ENCODE data around the gene RASSF6.
"Not testable (repeated sequence)": the region's sequence is repeated elsewhere in the genome, so short reads cannot be mapped to it uniquely, and the experiment has no call there.

RASSF6 gene

DNA sequence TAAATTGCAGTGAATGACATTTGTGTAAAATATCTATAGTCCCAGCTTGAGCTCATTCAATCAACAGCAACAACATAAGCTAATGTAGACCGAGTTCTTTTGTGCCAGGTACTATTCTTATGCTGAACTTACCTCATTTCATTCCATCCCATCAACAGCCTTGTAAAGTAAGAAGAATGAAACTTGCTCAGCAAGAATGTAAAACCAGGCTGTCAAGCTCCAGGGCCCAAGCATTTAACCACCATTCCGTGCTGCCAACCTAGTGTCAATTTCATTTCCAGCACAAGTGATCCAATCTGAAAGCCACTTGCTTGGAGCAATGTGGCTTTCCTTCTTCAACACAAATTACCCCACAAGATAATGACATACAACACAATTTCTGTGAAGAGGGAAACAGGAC lies 36.6 kb downstream of the RASSF6 start:
- FAIRE-seq: no peak
- TF ChIP-seq POLR2A (IDR thresholded peaks at IDR 0.05; ENCODE audit: low read depth, low read length): no peak

DNA sequence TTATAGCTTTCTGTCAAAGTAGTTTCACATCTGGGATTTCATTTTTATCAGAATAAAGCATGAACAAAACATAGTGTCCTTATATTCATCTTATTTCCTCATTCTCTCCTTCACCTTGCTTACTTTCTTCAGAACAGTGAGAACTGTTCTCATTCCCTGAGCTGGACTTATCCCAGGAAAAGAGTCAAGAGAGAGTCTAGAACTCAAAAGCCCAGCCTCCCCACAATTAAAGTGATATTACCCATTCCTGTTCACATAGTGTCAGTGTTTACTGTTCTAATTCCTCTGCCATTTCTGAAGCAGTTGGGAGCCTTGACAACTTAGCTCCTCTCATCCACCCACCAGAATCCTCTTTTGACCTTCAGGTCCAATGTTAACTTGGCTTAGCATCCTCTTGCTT lies 42.9 kb downstream of the RASSF6 start:
- DNase-seq (ENCODE audit: insufficient read length, low spot score): no peak
- no peak for TF ChIP-seq POLR2A (IDR thresholded peaks at IDR 0.05; ENCODE audit: low read depth, low read length)
- FAIRE-seq: no peak

More for the DNA sequence above, 36.6 kb downstream of the RASSF6 start:
- no peak for DNase-seq (ENCODE audit: insufficient read length, low spot score)

DNA sequence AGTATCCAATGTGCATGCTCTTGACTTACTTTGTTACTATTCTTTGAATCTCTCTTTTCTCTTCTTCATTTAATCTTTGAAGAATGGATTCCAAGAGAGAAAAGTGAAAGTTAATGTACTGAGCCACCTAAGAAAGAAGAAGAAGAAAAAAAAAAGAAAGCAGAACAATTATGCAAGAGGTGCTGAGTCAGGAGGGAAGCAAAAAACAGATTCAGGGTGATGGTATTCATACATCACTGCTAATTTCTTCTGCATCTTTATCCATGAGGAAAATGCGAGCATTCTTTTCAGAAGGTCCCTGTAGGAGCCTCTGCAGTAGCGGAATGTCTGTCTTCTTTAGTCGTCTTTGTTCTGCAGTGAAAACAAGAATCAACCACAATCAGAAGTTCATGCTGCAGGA lies 43.9 kb downstream of the RASSF6 start:
- TF ChIP-seq POLR2A (IDR thresholded peaks at IDR 0.05; ENCODE audit: low read depth, low read length): no peak
- FAIRE-seq: no peak
- no peak for DNase-seq (ENCODE audit: insufficient read length, low spot score)

DNA sequence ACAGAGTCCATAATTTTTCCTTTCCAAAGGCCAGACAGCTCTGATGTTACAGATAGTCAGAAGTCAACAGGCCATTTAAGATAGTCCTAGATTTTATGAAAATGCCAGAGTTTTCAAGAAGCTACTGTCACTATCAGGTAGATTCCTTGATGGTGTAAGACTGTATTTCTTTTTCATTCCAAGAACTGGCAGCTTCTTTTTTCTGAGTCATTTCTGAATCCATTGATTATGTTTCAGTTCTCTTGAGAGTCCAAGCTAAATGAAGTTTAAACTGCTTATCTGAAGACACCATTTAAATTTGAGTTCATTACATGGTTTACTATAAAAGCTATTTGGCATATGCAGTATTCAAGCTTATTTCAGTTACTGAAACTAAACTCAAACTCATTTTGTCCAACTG lies 44.6 kb downstream of the RASSF6 start:
- no peak for TF ChIP-seq POLR2A (IDR thresholded peaks at IDR 0.05; ENCODE audit: low read depth, low read length)
- no peak for DNase-seq (ENCODE audit: insufficient read length, low spot score)
- no peak for FAIRE-seq

DNA sequence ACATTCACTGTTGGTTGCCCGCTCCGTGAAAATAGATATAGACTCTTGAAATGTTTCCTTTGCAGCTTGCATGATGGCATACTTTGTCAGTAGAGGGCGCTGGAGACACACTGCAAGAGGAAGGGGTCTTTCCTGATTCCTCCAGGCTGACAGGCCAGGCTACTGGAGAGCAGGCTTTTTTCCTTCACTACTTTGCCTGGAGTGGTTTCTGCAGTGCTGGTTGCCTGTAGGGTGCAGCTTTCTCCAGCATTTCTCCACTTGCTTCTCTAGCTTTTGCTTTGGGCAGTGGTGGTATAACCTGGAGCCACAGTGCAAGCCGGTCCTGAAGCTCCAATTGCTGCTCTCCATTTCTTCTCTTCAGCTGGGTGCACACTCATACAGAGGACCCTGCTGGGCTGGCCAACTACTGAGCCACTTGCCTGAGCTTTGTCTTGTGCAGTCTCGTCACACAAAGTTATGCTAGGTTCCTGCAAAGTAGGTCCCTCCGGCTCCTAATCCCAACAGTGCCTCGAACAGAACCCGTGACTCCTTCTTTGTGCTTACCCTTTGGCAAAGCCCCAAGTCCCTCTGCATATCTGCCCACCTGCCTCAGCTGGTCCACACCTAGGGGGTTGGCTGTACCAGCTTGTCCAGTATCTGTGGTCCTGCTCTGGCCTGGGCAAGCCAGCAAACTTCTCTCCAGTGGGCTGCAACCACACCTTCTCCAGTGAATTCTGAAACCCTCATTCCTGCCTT lies 46.3 kb downstream of the RASSF6 start:
- TF ChIP-seq POLR2A (IDR thresholded peaks at IDR 0.05; ENCODE audit: low read depth, low read length): no peak
- FAIRE-seq: peak; percentile 52
- peak; percentile 6 for DNase-seq (ENCODE audit: insufficient read length, low spot score)

DNA sequence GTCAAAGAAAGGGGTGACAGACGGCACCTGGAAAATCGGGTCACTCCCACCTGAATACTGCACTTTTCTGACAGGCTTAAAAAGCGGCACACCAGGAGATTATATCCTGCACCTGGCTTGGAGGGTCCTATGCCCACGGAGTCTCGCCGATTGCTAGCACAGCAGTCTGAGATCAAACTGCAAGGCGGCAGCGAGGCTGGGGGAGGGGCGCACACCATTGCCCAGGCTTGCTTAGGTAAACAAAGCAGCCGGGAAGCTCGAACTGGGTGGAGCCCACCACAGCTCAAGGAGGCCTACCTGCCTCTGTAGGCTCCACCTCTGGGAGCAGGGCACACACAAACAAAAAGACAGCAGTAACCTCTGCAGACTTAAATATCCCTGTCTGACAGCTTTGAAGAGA lies 69.4 kb downstream of the RASSF6 start:
- not testable (repeated sequence) for FAIRE-seq; DNase-seq (ENCODE audit: insufficient read length, low spot score)

DNA sequence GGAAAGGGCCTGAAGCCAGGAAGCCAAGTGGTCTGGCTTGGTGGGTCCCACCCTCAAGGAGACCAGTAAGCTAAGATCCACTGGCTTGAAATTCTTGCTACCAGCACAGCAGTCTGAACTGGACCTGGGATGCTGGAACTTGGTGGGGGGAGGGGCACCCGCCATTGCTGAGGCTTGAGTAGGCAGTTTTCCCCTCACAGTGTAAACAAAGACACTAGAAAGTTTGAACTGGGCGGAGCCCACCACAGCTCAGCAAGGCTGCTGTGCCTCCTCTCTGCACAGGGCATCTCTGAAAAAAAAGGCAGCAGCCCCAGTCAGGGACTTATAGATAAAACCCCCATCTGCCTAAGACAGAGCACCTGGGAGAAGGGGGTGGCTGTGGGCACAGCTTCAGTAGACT lies 75.6 kb downstream of the RASSF6 start:
- FAIRE-seq: no peak
- TF ChIP-seq POLR2A (IDR thresholded peaks at IDR 0.05; ENCODE audit: low read depth, low read length): no peak
- no peak for DNase-seq (ENCODE audit: insufficient read length, low spot score)

DNA sequence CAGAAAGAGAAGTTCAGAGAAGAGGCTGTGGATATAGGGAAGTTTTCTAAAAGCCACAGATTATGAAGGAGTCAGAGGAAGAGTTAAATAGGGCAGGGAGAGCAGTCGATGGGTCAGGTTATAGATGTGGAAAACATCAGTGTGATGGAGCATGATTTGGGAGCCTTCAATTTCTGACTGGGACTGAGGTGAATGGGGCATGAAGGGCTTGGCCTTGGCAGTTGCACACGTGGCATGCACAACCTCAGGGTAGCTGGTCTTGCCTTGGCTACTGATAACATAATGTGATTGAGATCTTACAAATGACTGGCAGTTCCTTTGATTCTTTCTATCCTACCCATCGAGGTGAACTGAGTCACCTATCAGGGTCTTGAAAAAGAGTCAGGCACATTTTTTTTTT lies 79.0 kb downstream of the RASSF6 start:
- DNase-seq (ENCODE audit: insufficient read length, low spot score): no peak
- FAIRE-seq: no peak
- no peak for TF ChIP-seq POLR2A (IDR thresholded peaks at IDR 0.05; ENCODE audit: low read depth, low read length)

DNA sequence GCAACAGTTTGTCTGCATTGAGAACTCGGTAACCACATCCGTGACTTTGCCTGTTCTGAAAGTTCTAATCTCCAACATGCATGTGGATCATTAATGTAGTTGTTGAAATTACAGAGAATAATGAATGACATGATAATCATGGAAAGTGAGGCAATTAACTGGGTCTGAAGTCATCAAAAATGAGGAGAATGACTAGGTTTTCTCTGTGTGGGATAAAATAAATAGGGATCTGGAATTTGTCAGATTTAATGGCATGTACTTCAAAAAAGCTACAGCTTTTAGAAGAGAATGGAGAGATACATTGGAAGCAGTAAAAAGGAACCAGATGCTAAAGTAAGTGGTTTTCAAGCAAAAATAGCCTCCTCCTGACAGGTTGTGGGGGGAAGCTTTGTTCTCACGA lies 79.4 kb downstream of the RASSF6 start:
- FAIRE-seq: no peak

DNA sequence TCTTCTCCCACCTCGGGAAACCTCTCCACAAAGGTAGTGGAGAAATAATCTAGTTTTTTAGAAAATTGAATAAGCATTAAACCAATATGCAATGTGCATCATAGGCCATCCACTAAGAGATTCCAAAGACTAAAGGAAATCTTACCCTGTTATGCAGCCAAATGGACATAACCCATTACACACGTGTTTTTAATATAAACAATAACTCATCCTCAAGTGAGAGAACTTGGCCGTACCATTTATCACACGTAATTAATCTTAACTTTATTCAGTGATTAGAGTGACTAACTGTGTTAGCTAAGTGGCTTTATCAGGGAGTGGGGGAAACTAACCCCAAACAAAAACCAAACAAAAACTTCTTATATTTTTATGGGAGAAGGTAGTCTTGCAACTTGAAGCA lies 80.8 kb downstream of the RASSF6 start:
- TF ChIP-seq POLR2A (IDR thresholded peaks at IDR 0.05; ENCODE audit: low read depth, low read length): no peak
- DNase-seq (ENCODE audit: insufficient read length, low spot score): no peak
- FAIRE-seq: no peak

More for the DNA sequence above, 79.4 kb downstream of the RASSF6 start:
- TF ChIP-seq POLR2A (IDR thresholded peaks at IDR 0.05; ENCODE audit: low read depth, low read length): no peak
- no peak for DNase-seq (ENCODE audit: insufficient read length, low spot score)

DNA sequence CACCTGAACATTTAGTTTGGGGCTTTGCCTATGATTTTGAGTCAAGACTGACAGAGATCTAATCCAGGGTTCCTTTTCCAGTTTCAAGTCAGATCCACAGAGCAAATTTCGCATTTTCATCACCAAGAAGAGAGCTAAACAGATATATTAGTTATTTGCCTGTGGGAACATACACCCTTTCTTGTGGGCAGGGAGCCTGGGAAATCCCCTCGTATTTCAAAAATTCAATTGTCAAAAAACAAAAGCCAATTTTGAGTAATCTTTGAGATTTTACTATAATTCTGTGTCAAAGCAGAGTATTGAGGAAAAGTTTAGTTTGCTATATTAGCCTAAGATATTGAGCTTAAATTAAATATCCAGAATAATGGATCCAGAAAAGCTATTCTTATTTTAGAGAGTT lies 82.1 kb downstream of the RASSF6 start:
- FAIRE-seq (no peak), DNase-seq (ENCODE audit: insufficient read length, low spot score) (no peak)
- TF ChIP-seq POLR2A (IDR thresholded peaks at IDR 0.05; ENCODE audit: low read depth, low read length): no peak

DNA sequence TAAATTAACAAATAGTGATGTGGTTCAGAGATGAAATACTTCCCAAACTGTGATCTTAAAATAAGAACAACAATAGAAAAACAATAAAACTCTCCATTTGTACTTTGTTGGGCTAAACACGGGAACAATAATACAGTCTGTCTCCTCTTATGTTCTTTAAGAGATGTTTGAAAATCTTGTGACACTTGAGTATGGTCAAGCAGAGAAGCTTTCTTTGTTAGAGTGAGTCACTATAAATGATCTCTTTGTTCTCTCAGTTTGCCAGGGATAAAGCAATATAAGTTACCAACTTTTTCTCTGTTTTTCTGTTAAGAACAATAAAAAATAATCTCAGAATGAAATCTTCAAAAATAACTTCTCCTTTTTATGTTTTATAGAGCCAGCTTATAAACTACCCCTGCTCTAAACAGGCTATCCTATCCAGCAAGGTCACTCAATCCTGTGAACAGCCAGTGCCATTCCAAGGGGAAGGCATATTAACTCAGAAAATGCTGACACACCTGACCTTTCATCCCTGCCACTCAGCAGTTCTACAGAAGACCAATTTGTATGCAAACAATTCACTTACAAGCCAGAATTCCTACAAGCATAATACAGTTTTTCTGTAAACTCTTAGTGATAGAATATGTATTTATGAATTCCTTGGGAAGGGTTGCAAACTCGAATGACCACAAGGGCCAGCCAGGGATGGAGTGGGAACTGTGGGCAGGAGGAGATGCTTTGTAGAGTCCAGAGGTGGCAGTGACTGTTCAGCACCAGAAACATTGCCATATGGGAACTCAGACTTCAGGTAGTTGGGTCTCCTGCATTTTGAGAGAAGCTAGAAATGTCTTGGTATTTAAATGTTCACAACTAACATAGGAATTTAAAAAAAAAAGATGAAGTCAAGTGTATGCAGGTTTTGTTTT lies 86.5 kb downstream of the RASSF6 start:
- no peak for FAIRE-seq
- no peak for TF ChIP-seq POLR2A (IDR thresholded peaks at IDR 0.05; ENCODE audit: low read depth, low read length)
- DNase-seq (ENCODE audit: insufficient read length, low spot score): no peak

DNA sequence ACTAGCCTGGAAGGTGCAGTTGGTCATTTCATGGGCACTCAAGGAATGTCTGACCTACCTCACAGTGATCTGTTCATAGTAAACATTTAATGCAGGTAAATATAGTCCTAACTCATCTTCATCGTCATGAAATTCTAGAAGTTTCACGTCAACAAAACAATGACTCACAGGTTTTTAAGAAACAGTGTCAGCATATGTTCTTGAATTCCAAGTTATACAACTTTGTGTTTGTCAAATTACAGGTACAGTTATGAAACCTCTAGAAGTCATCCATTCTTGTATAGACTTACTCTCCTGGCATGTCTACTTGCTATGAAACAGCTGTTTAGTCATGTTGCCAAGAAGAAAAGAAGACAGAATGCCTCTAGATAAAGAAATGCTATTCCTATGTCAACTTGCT lies 92.1 kb downstream of the RASSF6 start:
- DNase-seq (ENCODE audit: insufficient read length, low spot score): no peak
- TF ChIP-seq POLR2A (IDR thresholded peaks at IDR 0.05; ENCODE audit: low read depth, low read length): no peak
- no peak for FAIRE-seq

DNA sequence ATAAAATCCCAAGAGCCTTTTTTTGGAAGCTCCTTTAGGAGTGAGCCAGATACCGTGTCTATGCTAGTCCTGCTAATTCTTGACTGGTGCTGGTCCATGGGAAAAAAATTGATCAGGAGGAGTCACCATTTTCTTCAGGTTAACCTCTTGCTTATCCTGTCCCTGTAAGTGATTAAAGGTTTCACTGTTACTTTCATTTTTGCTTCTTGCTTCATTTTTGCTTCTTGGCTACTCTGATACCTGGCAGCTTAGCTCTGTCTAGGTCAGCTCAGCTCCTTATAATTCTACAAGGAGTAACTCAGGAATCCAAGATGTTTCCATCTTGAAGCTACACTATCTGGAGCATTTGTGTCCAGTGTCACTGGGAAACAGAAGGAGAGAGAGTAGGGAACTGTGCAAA lies 93.0 kb downstream of the RASSF6 start:
- TF ChIP-seq POLR2A (IDR thresholded peaks at IDR 0.05; ENCODE audit: low read depth, low read length): no peak
- no peak for DNase-seq (ENCODE audit: insufficient read length, low spot score)
- no peak for FAIRE-seq

DNA sequence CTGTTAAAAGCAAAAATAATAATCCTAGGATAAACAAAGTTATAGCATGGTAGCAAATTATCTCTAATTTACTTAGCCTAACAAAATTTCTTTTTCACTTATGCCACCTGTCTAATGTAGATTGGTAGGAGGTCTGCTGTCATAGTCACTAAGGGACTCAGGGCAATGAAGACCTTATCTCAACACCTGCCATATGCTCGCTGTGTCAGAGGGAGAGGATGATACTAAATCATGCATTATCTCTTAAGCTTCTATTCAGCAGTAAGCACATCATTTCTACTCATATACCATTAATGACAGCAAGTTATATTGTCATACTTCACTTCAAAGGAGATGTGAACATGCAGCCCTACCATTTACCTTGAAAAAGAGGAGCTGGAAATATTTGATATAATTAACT lies 94.6 kb downstream of the RASSF6 start:
- no peak for TF ChIP-seq POLR2A (IDR thresholded peaks at IDR 0.05; ENCODE audit: low read depth, low read length)
- no peak for FAIRE-seq
- no peak for DNase-seq (ENCODE audit: insufficient read length, low spot score)

Data from H54 (cell line).